Keratinocyte (primary cell): ENCODE measurements around the gene CHD2. TPM values are rescaled to one million over a fixed set of nuclear protein-coding genes. Genes with fewer than 3 reads are reported as not detected.

Experiments used
- DNase-seq: peaks from one replicate; pipeline ENCODE4 v3.0.0-alpha.2; 2011; ENCODE audit warnings: low read depth, missing footprints, low spot score
- FAIRE-seq: peaks from 2 replicates; lab custom pipeline; 2011; peaks lifted over from hg19 to GRCh38; lab: Jason Lieb, UNC
- H2AFZ ChIP-seq: 2 replicates; pipeline ENCODE4 v1.6.0; 2012; ENCODE audit warnings: low read length, control low read depth, inconsistent platforms; ENCODE audit not compliant: control insufficient read depth
- H3K27ac ChIP-seq: 2 replicates; pipeline ENCODE4 v1.5.1; 2011; ENCODE audit warnings: low read length; ENCODE audit not compliant: control insufficient read depth, insufficient read depth
- H3K27me3 ChIP-seq: 3 replicates; pipeline ENCODE4 v1.6.0; 2011; ENCODE audit warnings: low read length; ENCODE audit not compliant: control insufficient read depth, insufficient read depth; ENCODE audit errors: extremely low read depth
- H3K36me3 ChIP-seq, 2 experiments: 2 replicates in 1 of 2; 3 replicates in 1 of 2; pipeline ENCODE4 v1.5.1; 2011; ENCODE audit warnings: low read length in 2 of 2, mild to moderate bottlenecking in 1 of 2; ENCODE audit not compliant: control insufficient read depth in 2 of 2, insufficient read depth in 2 of 2; ENCODE audit errors: extremely low read depth in 1 of 2
- H3K4me1 ChIP-seq: 3 replicates; pipeline ENCODE4 v1.5.1; 2011; ENCODE audit warnings: low read length; ENCODE audit not compliant: control insufficient read depth, insufficient read depth; ENCODE audit errors: extremely low read depth
- H3K4me2 ChIP-seq: 3 replicates; pipeline ENCODE4 v1.6.0; 2011; ENCODE audit warnings: low read depth, low read length; ENCODE audit not compliant: control insufficient read depth, insufficient read depth; ENCODE audit errors: extremely low read depth
- H3K4me3 ChIP-seq, 3 experiments: fragments of 200-600 bp in 1 of 3; sonication (generic) in 1 of 3; 2 replicates in 2 of 3; 3 replicates in 1 of 3; pipeline ENCODE4 v1.5.1; 2011 to 2016; ENCODE audit warnings: low read length in 3 of 3, mild to moderate bottlenecking in 3 of 3, control low read depth in 2 of 3, inconsistent platforms in 1 of 3, low read depth in 1 of 3, mixed read lengths in 1 of 3, mixed run types in 1 of 3, moderate library complexity in 1 of 3; ENCODE audit not compliant: control insufficient read depth in 2 of 3, insufficient read depth in 2 of 3; ENCODE audit errors: extremely low read depth in 1 of 3
- H3K79me2 ChIP-seq: 2 replicates; pipeline ENCODE4 v1.6.0; 2012; ENCODE audit warnings: low read length; ENCODE audit not compliant: control insufficient read depth, insufficient read depth
- H3K9ac ChIP-seq: 3 replicates; pipeline ENCODE4 v1.6.0; 2011; ENCODE audit warnings: low read length; ENCODE audit not compliant: control insufficient read depth, insufficient read depth; ENCODE audit errors: extremely low read depth
- H3K9me1 ChIP-seq: 3 replicates; pipeline ENCODE4 v1.6.0; 2011; ENCODE audit warnings: low read length; ENCODE audit not compliant: control insufficient read depth, insufficient read depth; ENCODE audit errors: extremely low read depth
- H3K9me3 ChIP-seq: 2 replicates; pipeline ENCODE4 v1.5.1; 2012; ENCODE audit warnings: low read depth, low read length; ENCODE audit not compliant: control insufficient read depth
- H4K20me1 ChIP-seq: 3 replicates; pipeline ENCODE4 v1.6.0; 2011; ENCODE audit warnings: low read length; ENCODE audit not compliant: control insufficient read depth, insufficient read depth; ENCODE audit errors: extremely low read depth
- CTCF ChIP-seq, 3 experiments: IDR thresholded peaks in 1 of 3; conservative IDR thresholded peaks in 1 of 3; optimal IDR thresholded peaks in 1 of 3; 2 replicates in 2 of 3; 3 replicates in 1 of 3; pipeline versions ENCODE3 to v1.5.1; 2011; ENCODE audit warnings: low read length in 3 of 3, mild to moderate bottlenecking in 3 of 3, moderate library complexity in 2 of 3, control low read depth in 1 of 3, inconsistent platforms in 1 of 3; ENCODE audit not compliant: insufficient read depth in 2 of 3; ENCODE audit errors: extremely low read depth in 1 of 3
- EZH2 ChIP-seq: IDR thresholded peaks from one replicate; pipeline ENCODE4 v1.6.1; 2012; ENCODE audit warnings: inconsistent platforms, mild to moderate bottlenecking, low read length, moderate library complexity
- dilution Hi-C: fragments of 300-500 bp; cut with MboI; formaldehyde crosslinking; loops from one replicate; pipeline ENCODE4 v1.7.0; 2020; ENCODE audit warnings: low sequenced_read_pairs; ENCODE audit not compliant: extremely low pct_ligation_motif_present
- polyA plus RNA-seq, 5 experiments: library from polyadenylated mRNA; depleted of rRNA in 3 of 5; stranded (reverse) in 3 of 5; stranded (forward) in 1 of 5; unstranded in 1 of 5; fragments of >200 nt; gene quantifications; 1 replicate in 1 of 5; 2 replicates in 3 of 5; 3 replicates in 1 of 5; pipeline versions ENCODE4 v1.2.1 to v1.2.3, GENCODE V29; 2011 to 2012; ENCODE audit warnings: missing spikeins in 2 of 5, low read depth in 1 of 5, low replicate concordance in 1 of 5

Gene CHD2
- polyA plus RNA-seq, 1 donor (not counting 4 experiments of a cell fraction or from before 2014, with no cell fraction given): 62.0 TPM

- no peak for DNase-seq
- dilution Hi-C loops: no loop called here
- Histone ChIP-seq H4K20me1 (no peaks in the 10 kb centered on the region), H3K9me3 (peaks cover 8% of the 10 kb centered on the region), H2AFZ (no peak overlapping the region), H3K4me3 (no peak overlapping the region), H3K9ac (no peak overlapping the region), H3K79me2 (peaks cover 30% of the 10 kb centered on the region), H3K27me3 (no peaks in the 10 kb centered on the region), H3K36me3 (peaks cover 20 to 45% of the 10 kb centered on the region in 2 experiments), H3K9me1 (no peaks in the 10 kb centered on the region), H3K4me2 (no peak overlapping the region), H3K27ac (no peak overlapping the region), H3K4me1 (no peaks in the 10 kb centered on the region)
- no peak for FAIRE-seq
- TF ChIP-seq EZH2 (no peak), CTCF (optimal IDR thresholded peaks at IDR 0.05 in 1 of 3, IDR thresholded peaks at IDR 0.05 in 1 of 3, conservative IDR thresholded peaks at IDR 0.05 in 1 of 3; ENCODE audit: extremely low read depth in 1 of 3, insufficient read depth in 2 of 3, low read length in 3 of 3) (no peak)
Observed at GRCh38 chr15:92954002-92954401, 53.9 kb downstream of the CHD2 start.

GRCh38 chr15:92954578-92954977, 54.5 kb downstream of the CHD2 start:
- Histone ChIP-seq H3K9me3 (peaks cover 3% of the 10 kb centered on the region), H3K9ac (no peak overlapping the region), H4K20me1 (no peaks in the 10 kb centered on the region), H3K36me3 (peaks cover 19 to 40% of the 10 kb centered on the region in 2 experiments), H3K4me2 (no peak overlapping the region), H3K27ac (no peak overlapping the region), H2AFZ (no peak overlapping the region), H3K79me2 (peaks cover 35% of the 10 kb centered on the region), H3K27me3 (no peaks in the 10 kb centered on the region), H3K4me3 (no peak overlapping the region), H3K9me1 (no peaks in the 10 kb centered on the region), H3K4me1 (no peaks in the 10 kb centered on the region)
- TF ChIP-seq CTCF (optimal IDR thresholded peaks at IDR 0.05 in 1 of 3, IDR thresholded peaks at IDR 0.05 in 1 of 3, conservative IDR thresholded peaks at IDR 0.05 in 1 of 3; ENCODE audit: extremely low read depth in 1 of 3, insufficient read depth in 2 of 3, low read length in 3 of 3): peak; percentile 19 to 30 (median 27)
- no peak for TF ChIP-seq EZH2
- no peak for FAIRE-seq
- DNase-seq: no peak
- dilution Hi-C loops: no loop called here
